PC-3 (cell line): ENCODE measurements around the gene ZFAND4. TPM values are rescaled to one million over a fixed set of nuclear protein-coding genes. Genes with fewer than 3 reads are reported as not detected.

Experiments
- ATAC-seq: fragments of 200-7000 bp; cut with Tn5 transposase; 2 replicates; pipeline ENCODE4 v1.9.1; 2020; ENCODE audit warnings: mild to moderate bottlenecking, moderate library complexity
- BruUV-seq: library from RNA; stranded (reverse); fragments of 400-500 nt; replicated peaks from 2 replicates; lab custom pipeline; 2021; lab: Mats Ljungman, UMichigan
- CTCF ChIA-PET: fragments of 300-600 bp; sonication (Branson Sonifier 250); formaldehyde crosslinking; loops from one replicate; lab custom pipeline; 2022; ENCODE audit warnings: antibody characterized with exemption; lab: Charles Lee
- POLR2A ChIA-PET: fragments of 300-600 bp; sonication (Branson Sonifier 250); formaldehyde crosslinking; loops from one replicate; lab custom pipeline; 2022; ENCODE audit warnings: antibody characterized with exemption; ENCODE audit not compliant: unreplicated experiment; lab: Charles Lee
- DNase-seq: peaks from one replicate; pipeline ENCODE4 v3.0.0-alpha.2; 2015
- H2AFZ ChIP-seq: fragments of 300-600 bp; sonication (generic); 2 replicates; pipeline ENCODE4 v1.6.0; 2016; ENCODE audit warnings: antibody characterized with exemption, low read length
- H3F3A ChIP-seq: fragments of 300-600 bp; sonication (generic); one replicate; pipeline ENCODE4 v1.6.0; 2017; ENCODE audit warnings: antibody characterized with exemption, low read length, control low read depth, mild to moderate bottlenecking; ENCODE audit not compliant: unreplicated experiment
- H3K27ac ChIP-seq: fragments of 300-600 bp; sonication (generic); 2 replicates; pipeline ENCODE4 v1.5.1; 2016; ENCODE audit warnings: mild to moderate bottlenecking, low read length
- H3K27me3 ChIP-seq: fragments of 300-600 bp; sonication (generic); 2 replicates; pipeline ENCODE4 v1.6.1; 2016; ENCODE audit warnings: low read length, mixed read lengths
- H3K36me3 ChIP-seq: fragments of 300-600 bp; sonication (generic); 2 replicates; pipeline ENCODE4 v1.6.1; 2016; ENCODE audit warnings: low read depth, mixed run types, low read length, mixed read lengths
- H3K4me1 ChIP-seq: fragments of 300-600 bp; sonication (generic); 2 replicates; pipeline ENCODE4 v1.5.1; 2016; ENCODE audit warnings: low read length; ENCODE audit not compliant: insufficient read depth
- H3K4me2 ChIP-seq: fragments of 300-600 bp; sonication (generic); 2 replicates; pipeline ENCODE4 v1.6.0; 2016; ENCODE audit warnings: low read length
- H3K4me3 ChIP-seq: fragments of 300-600 bp; sonication (generic); 2 replicates; pipeline ENCODE4 v1.5.1; 2016; ENCODE audit warnings: mild to moderate bottlenecking, low read length, mixed read lengths
- H3K79me2 ChIP-seq: fragments of 300-600 bp; sonication (generic); 2 replicates; pipeline ENCODE4 v1.6.1; 2017; ENCODE audit warnings: low read length, mixed read lengths
- H3K9ac ChIP-seq: fragments of 300-600 bp; sonication (generic); 2 replicates; pipeline ENCODE4 v1.6.0; 2016; ENCODE audit warnings: mild to moderate bottlenecking, low read length
- H3K9me2 ChIP-seq: fragments of 300-600 bp; sonication (generic); replicated peaks from 2 replicates; pipeline ENCODE4 v1.6.1; 2016; ENCODE audit warnings: mixed run types, low read length, mixed read lengths
- H3K9me3 ChIP-seq: fragments of 300-600 bp; sonication (generic); 2 replicates; pipeline ENCODE4 v1.6.1; 2016; ENCODE audit warnings: low read length, mixed read lengths
- H4K20me1 ChIP-seq: fragments of 300-600 bp; sonication (generic); 2 replicates; pipeline ENCODE4 v1.6.1; 2016; ENCODE audit warnings: low read length, mixed read lengths
- EZH2 ChIP-seq: fragments of 300-600 bp; sonication (generic); IDR thresholded peaks from one replicate; pipeline ENCODE4 v1.6.1; 2017; ENCODE audit warnings: antibody characterized with exemption, mild to moderate bottlenecking, low read length; ENCODE audit not compliant: unreplicated experiment
- EZH2phosphoT487 ChIP-seq: fragments of 300-600 bp; sonication (generic); IDR thresholded peaks from 2 replicates; pipeline ENCODE4 v1.6.1; 2018; ENCODE audit warnings: mild to moderate bottlenecking, antibody characterized with exemption, low read length, borderline replicate concordance
- intact Hi-C: fragments of 100-400 bp; cut with micrococcal nuclease; formaldehyde crosslinking; loops from 2 replicates; pipeline ENCODE4 v1.9.0; 2023
- total RNA-seq: library from RNA; depleted of rRNA; stranded (reverse); fragments of >200 nt; gene quantifications from 2 replicates; pipeline ENCODE4 v1.2.3, GENCODE V29; 2014
- TF ChIP-seq, protein P1 (sequence below): fragments of 300-600 bp; sonication (generic); conservative IDR thresholded peaks from 2 replicates; pipeline ENCODE4 v1.5.1; 2017; ENCODE audit warnings: antibody characterized with exemption, low read depth, mild to moderate bottlenecking, low read length

The ZFAND4 gene
- total RNA-seq, 1 experiment from 2014 or later = 8.7 TPM

DNA sequence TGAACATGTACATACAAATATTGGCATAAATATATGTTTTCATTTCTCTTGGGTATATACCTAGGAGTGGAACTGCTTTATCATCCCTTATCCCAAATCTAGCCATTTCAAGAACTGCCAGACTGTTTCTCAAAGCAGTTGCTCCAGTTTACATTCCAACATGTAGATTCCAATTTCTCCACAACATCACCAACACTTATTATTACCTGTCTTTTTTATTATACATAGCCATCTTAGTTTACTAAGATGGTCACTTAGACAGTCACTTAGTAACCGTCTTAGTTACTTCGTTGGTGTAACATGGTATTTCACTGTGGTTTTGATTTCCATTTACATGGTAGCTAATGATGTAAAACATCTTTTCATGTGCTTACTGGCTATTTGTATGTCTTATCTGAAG lies 82.7 kb downstream of the ZFAND4 start:
- Histone ChIP-seq H4K20me1 (no peaks in the 10 kb centered on the region), H3K9me2 (no peaks in the 10 kb centered on the region), H3K36me3 (no peaks in the 10 kb centered on the region), H3K79me2 (peaks cover 20% of the 10 kb centered on the region), H3K9ac (no peak overlapping the region), H3K4me3 (no peak overlapping the region), H3F3A (no peaks in the 10 kb centered on the region), H3K4me2 (no peak overlapping the region), H3K27me3 (no peaks in the 10 kb centered on the region), H3K27ac (no peak overlapping the region), H2AFZ (no peak overlapping the region), H3K4me1 (peaks cover 13% of the 10 kb centered on the region), H3K9me3 (no peaks in the 10 kb centered on the region)
- intact Hi-C loops = no loop called here
- POLR2A ChIA-PET = no interaction called here
- TF ChIP-seq, protein P1, sequence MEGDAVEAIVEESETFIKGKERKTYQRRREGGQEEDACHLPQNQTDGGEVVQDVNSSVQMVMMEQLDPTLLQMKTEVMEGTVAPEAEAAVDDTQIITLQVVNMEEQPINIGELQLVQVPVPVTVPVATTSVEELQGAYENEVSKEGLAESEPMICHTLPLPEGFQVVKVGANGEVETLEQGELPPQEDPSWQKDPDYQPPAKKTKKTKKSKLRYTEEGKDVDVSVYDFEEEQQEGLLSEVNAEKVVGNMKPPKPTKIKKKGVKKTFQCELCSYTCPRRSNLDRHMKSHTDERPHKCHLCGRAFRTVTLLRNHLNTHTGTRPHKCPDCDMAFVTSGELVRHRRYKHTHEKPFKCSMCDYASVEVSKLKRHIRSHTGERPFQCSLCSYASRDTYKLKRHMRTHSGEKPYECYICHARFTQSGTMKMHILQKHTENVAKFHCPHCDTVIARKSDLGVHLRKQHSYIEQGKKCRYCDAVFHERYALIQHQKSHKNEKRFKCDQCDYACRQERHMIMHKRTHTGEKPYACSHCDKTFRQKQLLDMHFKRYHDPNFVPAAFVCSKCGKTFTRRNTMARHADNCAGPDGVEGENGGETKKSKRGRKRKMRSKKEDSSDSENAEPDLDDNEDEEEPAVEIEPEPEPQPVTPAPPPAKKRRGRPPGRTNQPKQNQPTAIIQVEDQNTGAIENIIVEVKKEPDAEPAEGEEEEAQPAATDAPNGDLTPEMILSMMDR = no peak
- no peak for TF ChIP-seq EZH2
- TF ChIP-seq EZH2phosphoT487 = no peak
- CTCF ChIA-PET = no interaction called here
- ATAC-seq (no peak), DNase-seq (no peak)
- BruUV-seq = no TSS peak

GRCh38 chr10:45589009-45589408 lies 83.6 kb downstream of the ZFAND4 start:
- no peak overlapping the region for H2AFZ ChIP-seq
- H3K4me2 ChIP-seq = no peak overlapping the region
- no peaks in the 10 kb centered on the region for H3F3A ChIP-seq
- no peak overlapping the region for H3K4me3 ChIP-seq
- BruUV-seq = no TSS peak
- H3K4me1 ChIP-seq = peaks cover 13% of the 10 kb centered on the region
- no peaks in the 10 kb centered on the region for H3K36me3 ChIP-seq
- peaks cover 22% of the 10 kb centered on the region for H3K79me2 ChIP-seq
- H4K20me1 ChIP-seq = no peaks in the 10 kb centered on the region
- H3K27ac ChIP-seq = no peak overlapping the region
- ATAC-seq (no peak), DNase-seq (no peak)
- CTCF ChIA-PET = no interaction called here
- POLR2A ChIA-PET = no interaction called here
- no peaks in the 10 kb centered on the region for H3K9me2 ChIP-seq
- no peaks in the 10 kb centered on the region for H3K27me3 ChIP-seq
- TF ChIP-seq EZH2 (no peak), EZH2phosphoT487 (no peak)
- TF ChIP-seq, protein P1 = no peak
- intact Hi-C loops = no loop called here
- H3K9me3 ChIP-seq = no peaks in the 10 kb centered on the region
- no peak overlapping the region for H3K9ac ChIP-seq

DNA sequence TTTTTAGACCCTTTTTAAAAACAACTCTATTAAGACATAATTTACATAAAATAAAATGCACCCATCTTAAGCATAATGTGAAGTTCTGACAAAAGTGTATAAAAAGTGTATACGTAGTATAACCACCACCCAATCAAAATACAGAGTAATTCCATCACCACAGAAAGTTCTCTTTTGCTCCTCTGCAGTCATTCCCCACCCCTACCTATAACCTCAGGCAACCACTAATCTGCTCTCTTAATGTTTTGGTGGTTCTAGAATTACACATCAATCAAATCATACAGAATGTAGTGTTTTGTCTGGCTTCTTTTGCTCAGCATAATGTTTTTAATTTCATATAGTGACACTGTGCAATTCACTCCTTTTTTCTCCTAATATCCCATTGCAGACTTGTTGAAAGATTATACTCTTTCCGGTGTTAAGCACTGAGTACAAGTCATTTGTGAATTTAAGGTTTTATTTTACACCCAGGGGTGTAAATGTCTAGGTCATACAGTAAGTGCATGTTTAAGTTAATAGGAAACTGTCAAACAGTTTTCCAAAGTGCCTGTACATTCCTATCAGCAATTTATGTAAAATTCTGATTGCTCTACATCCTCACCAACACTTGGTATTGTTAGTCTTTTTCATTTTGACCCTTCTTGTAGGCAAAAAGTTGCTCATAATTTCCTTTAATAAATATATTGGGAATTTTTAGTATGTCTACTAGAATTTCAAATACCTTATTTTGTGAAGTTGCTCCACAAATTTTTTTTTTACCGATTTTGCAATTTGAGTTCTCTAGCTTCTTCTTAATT lies 86.3 kb downstream of the ZFAND4 start:
- H3K9me2 ChIP-seq = no peaks in the 10 kb centered on the region
- no peak overlapping the region for H3K4me2 ChIP-seq
- no peak overlapping the region for H3K27ac ChIP-seq
- TF ChIP-seq EZH2phosphoT487 (no peak), EZH2 (no peak)
- TF ChIP-seq, protein P1 = no peak
- no peak overlapping the region for H2AFZ ChIP-seq
- no peak for ATAC-seq
- no peaks in the 10 kb centered on the region for H3K27me3 ChIP-seq
- no peak overlapping the region for H3K4me3 ChIP-seq
- H3K79me2 ChIP-seq = peaks cover 6% of the 10 kb centered on the region
- no peaks in the 10 kb centered on the region for H3F3A ChIP-seq
- no peaks in the 10 kb centered on the region for H3K36me3 ChIP-seq
- H3K4me1 ChIP-seq = peaks cover 24% of the 10 kb centered on the region
- H3K9ac ChIP-seq = no peak overlapping the region
- ChIA-PET CTCF (no interaction called here), POLR2A (no interaction called here)
- BruUV-seq = no TSS peak
- H3K9me3 ChIP-seq = no peaks in the 10 kb centered on the region
- H4K20me1 ChIP-seq = no peaks in the 10 kb centered on the region
- no peak for DNase-seq
- intact Hi-C loops = no loop called here
